OCI-LY1 (cell line): Measurements from ENCODE around the gene TGM1.

ENCODE experiments used
- H2AFZ ChIP-seq: fragments of 200-600 bp; sonication (generic), shearing (Covaris generic); 2 replicates; pipeline ENCODE4 v1.6.0; 2014; ENCODE audit warnings: antibody characterized with exemption, mild to moderate bottlenecking, low read length
- H3F3A ChIP-seq: fragments of 200-600 bp; sonication (generic), shearing (Covaris generic); 2 replicates; pipeline ENCODE4 v1.6.0; 2014; ENCODE audit warnings: mild to moderate bottlenecking, antibody characterized with exemption, low read length, moderate library complexity; ENCODE audit not compliant: insufficient read depth
- H3K27ac ChIP-seq: fragments of 200-600 bp; sonication (generic); 2 replicates; pipeline ENCODE4 v1.5.1; 2014; ENCODE audit warnings: low read length, mixed run types, mild to moderate bottlenecking, low read depth; ENCODE audit not compliant: poor library complexity, severe bottlenecking
- H3K27me3 ChIP-seq: fragments of 200-600 bp; sonication (generic); 2 replicates; pipeline ENCODE4 v1.6.0; 2014; ENCODE audit warnings: antibody characterized with exemption, mild to moderate bottlenecking, low read length, moderate library complexity; ENCODE audit not compliant: insufficient read depth
- H3K36me3 ChIP-seq: fragments of 200-600 bp; sonication (generic); 2 replicates; pipeline ENCODE4 v1.6.1; 2014; ENCODE audit warnings: mild to moderate bottlenecking, antibody characterized with exemption, low read length, moderate library complexity, mixed read lengths; ENCODE audit not compliant: insufficient read depth
- H3K4me1 ChIP-seq: fragments of 200-600 bp; sonication (generic); 2 replicates; pipeline ENCODE4 v1.5.1; 2014; ENCODE audit warnings: mild to moderate bottlenecking, low read length, moderate library complexity; ENCODE audit not compliant: insufficient read depth, severe bottlenecking
- H3K4me2 ChIP-seq: fragments of 200-600 bp; sonication (generic), shearing (Covaris generic); 2 replicates; pipeline ENCODE4 v1.6.1; 2014; ENCODE audit warnings: low read length
- H3K4me3 ChIP-seq: fragments of 200-600 bp; sonication (generic); 2 replicates; pipeline ENCODE4 v1.5.1; 2014; ENCODE audit warnings: low read length, low read depth, mild to moderate bottlenecking, mixed read lengths; ENCODE audit not compliant: poor library complexity, severe bottlenecking
- H3K79me2 ChIP-seq: fragments of 200-600 bp; shearing (Covaris generic); 2 replicates; pipeline ENCODE4 v1.6.1; 2016; ENCODE audit warnings: mixed run types, low read length, mixed read lengths; ENCODE audit not compliant: insufficient read depth
- H3K9ac ChIP-seq: fragments of 200-600 bp; sonication (generic), shearing (Covaris generic); 2 replicates; pipeline ENCODE4 v1.6.1; 2014; ENCODE audit warnings: mild to moderate bottlenecking, low read length, mixed read lengths
- H3K9me2 ChIP-seq: fragments of 200-600 bp; sonication (generic), shearing (Covaris generic); 2 replicates; pipeline ENCODE4 v1.6.1; 2014; ENCODE audit warnings: low read depth, mild to moderate bottlenecking, low read length, mixed read lengths
- H3K9me3 ChIP-seq: fragments of 200-600 bp; shearing (Covaris generic); 2 replicates; pipeline ENCODE4 v1.6.1; 2014; ENCODE audit warnings: low read length, mixed read lengths
- H4K20me1 ChIP-seq: fragments of 200-600 bp; sonication (generic), shearing (Covaris generic); 2 replicates; pipeline ENCODE4 v1.6.0; 2016; ENCODE audit warnings: mild to moderate bottlenecking, low read length; ENCODE audit not compliant: insufficient read depth
- EZH2 ChIP-seq: fragments of 200-600 bp; sonication (generic), shearing (Covaris generic); IDR thresholded peaks from 2 replicates; pipeline ENCODE4 v1.8.0; 2017; ENCODE audit warnings: borderline replicate concordance, mixed run types, mild to moderate bottlenecking, antibody characterized with exemption, low read length, moderate library complexity, mixed read lengths
- TF ChIP-seq, protein P1 (sequence below): fragments of 200-600 bp; sonication (generic), shearing (Covaris generic); IDR thresholded peaks from 2 replicates; pipeline ENCODE4 v1.5.1; 2017; ENCODE audit warnings: mild to moderate bottlenecking, antibody characterized with exemption, low read length, moderate library complexity, mixed read lengths

Gene TGM1

DNA sequence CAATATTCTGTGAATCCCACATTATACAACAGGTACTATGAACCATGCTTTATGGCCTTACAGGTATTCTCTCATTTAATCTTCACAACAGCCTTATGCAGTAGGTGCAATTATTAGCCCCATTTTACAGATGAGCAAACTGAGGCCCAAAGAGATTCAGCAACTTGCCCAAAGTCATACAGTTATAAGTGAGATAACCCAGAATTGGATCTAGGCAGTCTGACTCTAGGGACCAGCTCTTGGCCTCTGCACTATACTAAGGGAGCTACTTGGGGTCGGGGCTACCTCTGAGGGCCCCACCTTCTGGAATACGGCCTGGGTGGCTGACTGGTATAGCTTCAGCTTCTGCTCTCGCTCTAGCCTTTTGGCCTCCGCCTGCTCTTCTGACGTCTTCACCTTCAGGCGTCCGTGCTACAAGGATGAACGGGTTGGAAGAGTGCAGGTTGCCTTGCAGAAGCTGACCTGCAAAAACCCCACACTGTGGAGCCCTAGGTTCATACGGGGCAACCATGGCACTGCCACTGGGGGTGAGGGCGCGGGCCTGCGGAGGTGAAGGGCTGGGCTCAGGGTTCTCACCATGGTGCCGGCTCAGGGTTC, 7.7 kb upstream of the TGM1 start:
- H3K27ac ChIP-seq = peak overlapping the region; percentile 71
- no peak overlapping the region for H2AFZ ChIP-seq
- no peaks in the 10 kb centered on the region for H3K27me3 ChIP-seq
- TF ChIP-seq, protein P1, sequence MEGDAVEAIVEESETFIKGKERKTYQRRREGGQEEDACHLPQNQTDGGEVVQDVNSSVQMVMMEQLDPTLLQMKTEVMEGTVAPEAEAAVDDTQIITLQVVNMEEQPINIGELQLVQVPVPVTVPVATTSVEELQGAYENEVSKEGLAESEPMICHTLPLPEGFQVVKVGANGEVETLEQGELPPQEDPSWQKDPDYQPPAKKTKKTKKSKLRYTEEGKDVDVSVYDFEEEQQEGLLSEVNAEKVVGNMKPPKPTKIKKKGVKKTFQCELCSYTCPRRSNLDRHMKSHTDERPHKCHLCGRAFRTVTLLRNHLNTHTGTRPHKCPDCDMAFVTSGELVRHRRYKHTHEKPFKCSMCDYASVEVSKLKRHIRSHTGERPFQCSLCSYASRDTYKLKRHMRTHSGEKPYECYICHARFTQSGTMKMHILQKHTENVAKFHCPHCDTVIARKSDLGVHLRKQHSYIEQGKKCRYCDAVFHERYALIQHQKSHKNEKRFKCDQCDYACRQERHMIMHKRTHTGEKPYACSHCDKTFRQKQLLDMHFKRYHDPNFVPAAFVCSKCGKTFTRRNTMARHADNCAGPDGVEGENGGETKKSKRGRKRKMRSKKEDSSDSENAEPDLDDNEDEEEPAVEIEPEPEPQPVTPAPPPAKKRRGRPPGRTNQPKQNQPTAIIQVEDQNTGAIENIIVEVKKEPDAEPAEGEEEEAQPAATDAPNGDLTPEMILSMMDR = no peak
- no peak for TF ChIP-seq EZH2
- peak overlapping the region; percentile 82 for H3K9ac ChIP-seq
- peak overlapping the region; percentile 67 for H3K4me3 ChIP-seq
- H4K20me1 ChIP-seq = no peaks in the 10 kb centered on the region
- H3K36me3 ChIP-seq = 0 out of 2 replicates have a peak, but pooled peaks cover 3% of the 10 kb centered on the region
- H3F3A ChIP-seq = no peaks in the 10 kb centered on the region
- H3K9me2 ChIP-seq = no peaks in the 10 kb centered on the region
- H3K9me3 ChIP-seq = no peaks in the 10 kb centered on the region
- peak overlapping the region; percentile 69 for H3K4me2 ChIP-seq
- no peaks in the 10 kb centered on the region for H3K79me2 ChIP-seq
- H3K4me1 ChIP-seq = peaks cover 42% of the 10 kb centered on the region

GRCh38 chr14:24269910-24270536, 7.0 kb upstream of the TGM1 start:
- Histone ChIP-seq H2AFZ (no peak overlapping the region), H3K27me3 (no peaks in the 10 kb centered on the region), H3K36me3 (0 out of 2 replicates have a peak, but pooled peaks cover 3% of the 10 kb centered on the region), H3K4me3 (no peak overlapping the region), H3K4me1 (peaks cover 36% of the 10 kb centered on the region), H3K9ac (peak overlapping the region; percentile 82; the same call in 1 of the 2 replicates), H3K79me2 (no peaks in the 10 kb centered on the region), H3K9me2 (no peaks in the 10 kb centered on the region), H3F3A (no peaks in the 10 kb centered on the region), H3K4me2 (peak overlapping the region; percentile 69; the same call in 1 of the 2 replicates), H3K9me3 (no peaks in the 10 kb centered on the region), H3K27ac (no peak overlapping the region), H4K20me1 (no peaks in the 10 kb centered on the region)
- no peak for TF ChIP-seq EZH2
- TF ChIP-seq, protein P1 = no peak

- H3K4me3 ChIP-seq = no peak overlapping the region
- no peaks in the 10 kb centered on the region for H3K27me3 ChIP-seq
- no peak overlapping the region for H3K9ac ChIP-seq
- H3K9me2 ChIP-seq = no peaks in the 10 kb centered on the region
- H3F3A ChIP-seq = no peaks in the 10 kb centered on the region
- no peaks in the 10 kb centered on the region for H3K79me2 ChIP-seq
- no peaks in the 10 kb centered on the region for H4K20me1 ChIP-seq
- H2AFZ ChIP-seq = no peak overlapping the region
- H3K9me3 ChIP-seq = no peaks in the 10 kb centered on the region
- H3K27ac ChIP-seq = no peak overlapping the region
- H3K4me2 ChIP-seq = no peak overlapping the region
- TF ChIP-seq, protein P1 = no peak
- TF ChIP-seq EZH2 = no peak
- H3K36me3 ChIP-seq = 0 out of 2 replicates have a peak, but pooled peaks cover 3% of the 10 kb centered on the region
- H3K4me1 ChIP-seq = peaks cover 35% of the 10 kb centered on the region
These were observed 6.4 kb upstream of the TGM1 start for GRCh38 chr14:24269368-24269767.
